GM12874 (cell line): Measurements from ENCODE around the gene CD34.

Experiments
- CTCF ChIP-seq: IDR thresholded peaks from 2 replicates; pipeline ENCODE4 v1.5.1; 2011; ENCODE audit warnings: low read depth, mild to moderate bottlenecking, control low read depth, low read length, moderate library complexity; ENCODE audit not compliant: insufficient read depth

Gene CD34

GRCh38 chr1:207941665-207942064 is 30.7 kb upstream of the CD34 start:
- no peak for TF ChIP-seq CTCF

- no peak for TF ChIP-seq CTCF
Measured at GRCh38 chr1:207938016-207938415, 27.1 kb upstream of the CD34 start.

- no peak for TF ChIP-seq CTCF
Measured at GRCh38 chr1:207937204-207937603, 26.3 kb upstream of the CD34 start.

- no peak for TF ChIP-seq CTCF
Measured at GRCh38 chr1:207935166-207935583, 24.2 kb upstream of the CD34 start.

GRCh38 chr1:207933205-207933800 is 22.4 kb upstream of the CD34 start:
- no peak for TF ChIP-seq CTCF

- TF ChIP-seq CTCF: no peak
Measured at GRCh38 chr1:207926984-207927383, 16.1 kb upstream of the CD34 start.

GRCh38 chr1:207925210-207925609 is 14.3 kb upstream of the CD34 start:
- TF ChIP-seq CTCF: no peak
